Activated T-cell treated with anti-CD3 and anti-CD28 coated beads, Interleukin-2, amount 50 U/mL, for 24 hours (primary cell): Measurements from ENCODE around the gene CLMP.
"Not testable (repeated sequence)": the region's sequence is repeated elsewhere in the genome, so short reads cannot be mapped to it uniquely, and the experiment has no call there.

Experiments
- DNase-seq: peaks from one replicate; pipeline ENCODE4 v3.0.0-alpha.2; 2020
- H3K27ac Mint-ChIP-seq: 2 replicates; pipeline ENCODE4 v1.8.0; 2020; ENCODE audit warnings: mild to moderate bottlenecking, mixed read lengths
- H3K27me3 Mint-ChIP-seq: 2 replicates; pipeline ENCODE4 v1.8.0; 2020; ENCODE audit warnings: mixed read lengths
- H3K36me3 Mint-ChIP-seq: 2 replicates; pipeline ENCODE4 v1.8.0; 2020; ENCODE audit warnings: low read depth, mixed read lengths
- H3K4me1 Mint-ChIP-seq: 2 replicates; pipeline ENCODE4 v1.8.0; 2020; ENCODE audit warnings: low read depth, mixed read lengths
- H3K4me3 Mint-ChIP-seq: 2 replicates; pipeline ENCODE4 v1.8.0; 2020; ENCODE audit warnings: mild to moderate bottlenecking, moderate library complexity, mixed read lengths
- H3K9me3 Mint-ChIP-seq: 2 replicates; pipeline ENCODE4 v1.8.0; 2020; ENCODE audit warnings: mixed read lengths

The CLMP gene

DNA sequence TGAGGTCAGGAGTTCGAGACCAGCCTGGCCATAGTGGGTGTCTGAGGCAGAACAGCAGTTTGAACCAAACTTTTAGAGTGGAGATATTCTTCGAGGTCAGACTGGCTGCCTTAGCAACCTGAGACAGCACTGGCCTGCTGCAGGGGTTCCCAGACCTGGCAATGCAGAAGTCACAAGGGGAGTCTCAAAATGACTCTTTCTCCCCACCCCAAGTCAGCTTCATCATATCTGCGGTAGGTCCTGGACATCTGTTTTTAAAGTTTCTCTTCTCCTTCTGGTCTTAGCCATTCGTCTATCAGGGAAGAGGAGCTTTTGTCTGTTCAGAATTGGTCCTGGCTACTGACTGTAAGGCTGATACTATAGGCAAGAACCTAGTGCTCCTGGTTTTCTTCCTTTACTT is 14.5 kb upstream of the CLMP start:
- Mint-ChIP-seq H3K36me3 (no peaks in the 10 kb centered on the region), H3K4me3 (no peak overlapping the region), H3K9me3 (no peaks in the 10 kb centered on the region), H3K27me3 (peaks cover 45% of the 10 kb centered on the region), H3K4me1 (no peaks in the 10 kb centered on the region), H3K27ac (no peak overlapping the region)
- DNase-seq = no peak

DNA sequence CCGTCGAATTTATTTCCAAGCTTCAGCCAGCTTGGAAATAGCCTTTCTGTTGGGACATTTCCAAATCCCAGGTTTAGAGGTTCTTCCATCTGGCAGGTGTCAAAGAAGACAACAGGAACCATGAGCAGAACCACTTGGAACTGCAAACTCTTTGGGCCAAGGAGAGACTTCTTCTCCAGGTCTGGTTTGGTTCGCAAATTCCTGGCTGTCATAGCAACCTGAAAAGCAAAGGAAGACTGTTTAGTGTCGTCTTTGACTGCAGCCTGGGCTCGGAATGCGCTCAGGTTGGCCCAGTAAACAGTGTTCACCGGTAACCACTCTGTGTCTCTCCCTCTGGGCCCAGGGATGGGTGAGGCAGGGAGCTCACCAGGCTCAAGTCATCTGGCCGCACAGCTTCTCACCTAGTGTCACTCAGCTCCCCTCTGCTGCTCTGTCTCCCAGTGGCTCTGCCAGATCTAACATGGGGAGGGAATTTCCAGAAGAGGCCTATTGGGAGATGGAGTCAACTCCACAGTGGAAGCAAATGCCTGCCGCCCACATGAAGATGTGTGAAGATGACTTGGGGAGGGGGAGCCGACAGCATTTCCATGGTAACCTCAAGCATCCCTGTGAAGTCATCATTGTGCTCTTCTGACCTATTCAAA is 11.9 kb upstream of the CLMP start:
- Mint-ChIP-seq H3K4me1 (no peaks in the 10 kb centered on the region), H3K27me3 (peaks cover 36% of the 10 kb centered on the region), H3K27ac (no peak overlapping the region), H3K4me3 (no peak overlapping the region), H3K36me3 (no peaks in the 10 kb centered on the region), H3K9me3 (no peaks in the 10 kb centered on the region)
- no peak for DNase-seq

DNA sequence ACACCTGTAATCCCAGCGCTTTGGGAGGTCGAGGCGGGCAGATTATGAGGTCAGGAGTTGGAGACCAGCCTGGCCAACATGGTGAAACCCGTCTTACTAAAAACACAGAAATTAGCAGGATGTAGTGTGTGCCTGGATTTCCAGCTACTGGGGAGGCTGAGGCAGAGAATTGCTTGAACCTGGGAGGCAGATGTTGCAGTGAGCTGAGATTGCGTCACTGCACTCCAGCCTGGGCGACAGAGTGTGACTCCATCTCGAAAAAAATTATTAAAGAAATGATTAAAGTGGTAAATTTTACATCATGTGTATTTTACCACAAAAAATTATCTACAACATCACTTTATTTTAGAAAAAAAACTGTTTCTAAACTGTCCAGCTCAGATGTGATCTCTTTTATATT is 11.0 kb upstream of the CLMP start:
- not testable (repeated sequence) for H3K36me3 Mint-ChIP-seq
- H3K27me3 Mint-ChIP-seq = peaks cover 34% of the 10 kb centered on the region

DNA sequence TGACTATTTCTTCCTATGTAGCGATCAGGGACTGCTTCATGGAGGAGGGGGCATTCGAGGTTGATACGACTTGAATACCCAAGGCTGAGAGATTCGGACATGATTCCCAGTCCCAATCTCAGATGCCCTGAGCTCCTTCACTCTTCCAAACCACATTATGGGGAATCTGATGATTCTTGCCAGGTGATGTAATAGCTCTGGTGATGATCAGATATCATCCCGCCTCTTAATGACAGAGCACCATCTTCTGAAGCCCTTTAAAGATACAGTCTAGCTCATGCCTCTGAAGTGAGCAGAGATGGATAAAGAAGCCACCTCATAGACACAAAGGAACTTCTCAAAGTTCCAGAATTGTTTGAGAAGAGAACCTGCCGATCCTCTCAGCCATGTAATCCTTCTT is 8.9 kb upstream of the CLMP start:
- H3K27me3 Mint-ChIP-seq = peaks cover 42% of the 10 kb centered on the region
- no peak for DNase-seq
- no peak overlapping the region for H3K27ac Mint-ChIP-seq
- H3K4me3 Mint-ChIP-seq = no peak overlapping the region
- H3K36me3 Mint-ChIP-seq = no peaks in the 10 kb centered on the region
- H3K4me1 Mint-ChIP-seq = no peaks in the 10 kb centered on the region
- H3K9me3 Mint-ChIP-seq = no peaks in the 10 kb centered on the region

More for the DNA sequence above, 11.0 kb upstream of the CLMP start:
- H3K9me3 Mint-ChIP-seq, DNase-seq, H3K4me1 Mint-ChIP-seq, H3K27ac Mint-ChIP-seq, H3K4me3 Mint-ChIP-seq: not testable (repeated sequence)

DNA sequence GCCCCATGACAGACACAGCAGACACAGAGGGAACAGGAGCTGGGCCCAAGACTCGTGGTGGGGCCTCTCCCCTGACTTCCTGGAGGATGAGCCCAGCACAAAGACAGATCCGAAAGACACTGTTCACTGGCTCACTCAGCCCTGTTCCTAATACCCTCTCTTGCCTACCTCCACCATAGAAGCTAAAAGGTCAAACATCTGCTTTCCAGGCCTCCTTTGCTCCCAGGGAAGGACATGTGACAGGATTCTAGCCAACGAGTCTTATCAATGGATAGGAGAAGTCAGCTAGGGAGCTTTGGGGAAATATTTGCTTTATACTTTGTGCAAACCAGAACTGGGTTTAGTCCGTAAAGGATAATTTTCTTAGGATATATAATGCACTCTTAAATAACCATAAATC is 8.4 kb upstream of the CLMP start:
- Mint-ChIP-seq H3K27me3 (peaks cover 44% of the 10 kb centered on the region), H3K9me3 (no peaks in the 10 kb centered on the region), H3K4me1 (no peaks in the 10 kb centered on the region), H3K27ac (no peak overlapping the region), H3K36me3 (no peaks in the 10 kb centered on the region), H3K4me3 (no peak overlapping the region)
- DNase-seq = no peak

DNA sequence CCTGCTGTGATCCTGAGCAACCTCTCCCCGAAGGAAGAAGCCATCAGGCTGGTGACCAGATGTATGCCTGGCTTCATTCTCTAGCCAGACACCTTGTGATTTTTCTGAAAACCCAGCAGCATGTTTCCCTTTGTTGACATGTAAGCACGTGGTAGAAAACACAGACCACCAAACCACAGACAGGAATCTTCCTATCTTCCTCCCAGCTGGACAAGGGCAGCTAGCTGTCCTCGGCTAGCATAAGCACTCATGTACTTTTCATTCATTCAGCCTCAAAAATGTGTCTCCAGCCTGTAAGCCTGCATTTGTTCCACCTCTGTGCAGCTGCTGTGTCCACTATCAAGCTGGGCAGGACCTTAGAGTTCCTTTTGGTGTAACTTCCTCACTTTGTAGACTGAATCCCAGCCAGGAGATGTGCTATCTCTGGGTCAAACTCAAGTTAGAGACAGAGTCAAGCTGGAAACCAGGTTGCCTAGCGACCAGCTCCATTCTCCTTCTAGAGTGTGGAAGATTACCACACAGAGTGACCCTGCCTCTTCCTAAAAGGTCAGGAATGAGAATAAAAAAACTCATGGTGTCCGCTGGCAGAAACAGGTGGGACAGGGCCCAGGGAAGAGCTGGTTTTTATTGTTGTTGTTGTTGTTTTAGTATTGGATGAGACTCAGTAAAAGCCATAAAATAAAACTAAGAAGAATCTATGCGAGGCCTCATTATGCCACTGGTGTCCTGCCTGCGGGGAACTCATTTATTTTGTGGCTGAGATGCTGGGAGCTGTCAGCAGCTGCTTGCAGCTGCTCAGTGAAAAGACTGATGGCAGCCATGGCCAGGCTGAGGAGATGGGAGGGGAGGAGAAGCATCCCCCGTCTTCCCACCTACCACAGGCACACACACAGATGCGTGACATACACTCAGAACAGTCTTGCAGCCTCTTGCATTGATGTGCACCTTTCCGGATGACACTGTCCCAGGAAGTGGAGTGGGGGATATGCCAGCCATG is 7.4 kb upstream of the CLMP start:
- H3K4me3 Mint-ChIP-seq = no peak overlapping the region
- H3K9me3 Mint-ChIP-seq = no peaks in the 10 kb centered on the region
- peaks cover 6% of the 10 kb centered on the region for H3K4me1 Mint-ChIP-seq
- H3K36me3 Mint-ChIP-seq = no peaks in the 10 kb centered on the region
- H3K27me3 Mint-ChIP-seq = peaks cover 50% of the 10 kb centered on the region
- H3K27ac Mint-ChIP-seq = no peak overlapping the region
- no peak for DNase-seq

DNA sequence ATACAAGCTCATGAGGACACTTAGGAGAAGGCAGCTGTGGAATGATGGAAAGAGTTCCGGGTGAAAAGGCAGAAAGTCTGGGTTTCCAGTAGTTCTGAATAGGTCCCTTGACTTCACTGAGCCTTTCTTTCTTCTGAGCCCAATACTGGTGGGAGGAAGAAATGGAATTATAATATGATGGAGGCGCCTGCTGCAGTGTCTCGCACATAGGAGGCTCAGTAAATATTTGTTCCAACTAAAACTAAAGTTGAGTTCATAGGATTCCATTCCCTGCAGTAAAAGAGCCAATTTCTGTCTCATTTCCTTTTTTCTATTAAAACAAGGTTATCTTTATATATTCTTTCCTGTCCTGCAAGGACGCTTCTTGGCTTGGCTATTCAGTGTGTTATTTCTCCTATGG is 5.2 kb upstream of the CLMP start:
- Mint-ChIP-seq H3K36me3 (no peaks in the 10 kb centered on the region), H3K27me3 (peaks cover 57% of the 10 kb centered on the region), H3K9me3 (no peaks in the 10 kb centered on the region), H3K27ac (no peak overlapping the region), H3K4me3 (no peak overlapping the region), H3K4me1 (peaks cover 12% of the 10 kb centered on the region)
- no peak for DNase-seq

DNA sequence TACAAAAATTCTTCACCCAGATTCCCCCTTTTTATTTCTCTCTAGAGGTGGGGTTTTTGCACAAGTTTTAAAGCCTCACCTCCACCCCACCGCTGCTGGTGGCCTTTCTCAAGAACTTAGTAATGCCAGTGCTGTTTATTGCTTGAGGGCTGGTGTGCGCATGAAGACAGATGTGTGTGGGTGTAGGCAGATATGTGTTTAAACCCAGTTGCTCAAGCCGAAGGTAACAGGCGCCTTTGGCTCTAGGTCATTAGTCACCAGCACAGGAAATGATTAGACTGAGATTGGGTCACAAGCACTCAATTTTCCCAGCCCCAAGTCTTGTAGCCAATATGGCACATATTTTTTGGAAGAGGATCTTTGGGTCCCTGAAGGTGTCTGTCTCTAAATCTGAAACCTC is 2.7 kb upstream of the CLMP start:
- peaks cover 17% of the 10 kb centered on the region for H3K4me1 Mint-ChIP-seq
- H3K36me3 Mint-ChIP-seq = no peaks in the 10 kb centered on the region
- no peaks in the 10 kb centered on the region for H3K9me3 Mint-ChIP-seq
- no peak for DNase-seq
- H3K27ac Mint-ChIP-seq = no peak overlapping the region
- H3K4me3 Mint-ChIP-seq = no peak overlapping the region
- peaks cover 76% of the 10 kb centered on the region for H3K27me3 Mint-ChIP-seq

DNA sequence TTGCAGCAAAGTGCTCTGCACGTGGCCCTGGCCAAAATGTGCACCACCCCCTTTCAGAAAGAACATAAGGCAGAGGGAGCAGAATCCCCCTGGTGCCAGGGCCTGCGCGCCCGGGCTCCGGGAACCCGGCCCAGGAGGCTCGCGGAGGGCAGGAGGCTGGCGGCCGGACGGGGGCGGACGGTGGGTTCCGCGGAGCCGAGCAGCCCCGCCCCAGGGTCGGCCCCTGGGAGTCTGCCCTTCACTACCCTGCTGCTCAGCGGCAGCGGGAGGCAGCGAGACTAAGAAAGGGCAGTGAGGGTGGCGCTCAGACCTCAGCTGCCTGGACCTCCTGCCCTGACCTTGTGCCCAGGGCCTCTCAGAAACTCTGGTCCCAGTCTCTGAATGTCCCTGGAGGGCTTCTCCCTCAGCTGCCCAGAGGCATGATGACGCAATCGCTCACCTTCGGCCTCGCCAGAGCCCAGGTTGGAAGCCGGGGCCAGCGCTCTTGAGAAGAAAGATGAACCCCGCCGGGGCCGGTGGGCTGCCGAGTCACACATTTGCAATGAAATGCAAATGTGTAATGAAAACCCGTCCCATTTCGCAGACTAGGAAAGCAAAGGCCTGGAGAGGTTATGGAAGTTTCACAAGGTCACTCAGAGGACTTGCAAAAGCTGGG is 1.1 kb upstream of the CLMP start:
- DNase-seq = peak; percentile 40
- H3K27me3 Mint-ChIP-seq = peaks cover 78% of the 10 kb centered on the region
- H3K27ac Mint-ChIP-seq = no peak overlapping the region
- no peaks in the 10 kb centered on the region for H3K9me3 Mint-ChIP-seq
- H3K4me1 Mint-ChIP-seq = peaks cover 27% of the 10 kb centered on the region
- H3K36me3 Mint-ChIP-seq = no peaks in the 10 kb centered on the region
- H3K4me3 Mint-ChIP-seq = peak overlapping the region; percentile 60

DNA sequence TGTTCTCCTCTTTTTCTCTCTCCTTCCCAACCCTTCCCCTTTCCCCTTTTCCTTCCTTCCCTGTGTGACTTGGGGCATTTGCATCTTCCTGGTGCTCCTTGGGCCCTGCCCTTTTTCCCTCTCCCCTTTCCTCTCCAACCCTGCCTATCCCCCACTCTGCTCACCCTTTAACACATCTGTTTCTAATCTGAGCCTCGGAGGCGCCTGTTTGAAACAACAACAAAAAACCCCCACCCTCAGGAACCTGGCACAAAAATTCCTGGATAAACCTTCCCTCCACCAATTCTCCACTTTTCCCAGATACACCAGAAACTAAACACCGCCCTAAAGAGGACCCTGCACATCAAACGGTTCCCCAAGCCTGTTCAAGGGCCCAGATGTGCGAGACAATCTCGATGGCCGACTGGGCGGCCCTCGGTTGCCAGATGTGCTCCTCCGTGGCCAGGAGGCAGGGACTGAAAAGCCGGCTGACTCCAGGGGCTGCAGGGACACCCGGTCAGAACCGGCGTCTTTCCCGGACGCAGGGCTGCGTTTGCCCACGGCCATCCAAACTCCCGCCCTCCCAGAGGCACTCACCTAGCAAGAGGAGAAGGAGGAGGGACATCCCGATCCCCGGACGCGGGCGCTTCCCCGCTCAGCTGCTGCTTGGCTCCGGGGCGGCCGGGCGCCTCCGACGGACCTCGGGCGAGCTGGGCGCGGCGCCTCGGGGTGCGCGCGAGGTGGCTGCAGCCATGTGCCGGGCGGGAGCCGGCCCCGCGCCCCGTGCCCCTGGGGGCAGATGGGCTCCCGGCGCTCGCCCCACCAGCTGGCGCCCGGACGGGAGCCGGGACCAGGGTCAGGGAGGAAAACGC is 486 bp downstream of the CLMP start:
- no peaks in the 10 kb centered on the region for H3K36me3 Mint-ChIP-seq
- peaks cover 27% of the 10 kb centered on the region for H3K4me1 Mint-ChIP-seq
- no peaks in the 10 kb centered on the region for H3K9me3 Mint-ChIP-seq
- H3K4me3 Mint-ChIP-seq = peak overlapping the region; percentile 23
- H3K27me3 Mint-ChIP-seq = peaks cover 76% of the 10 kb centered on the region
- peak; percentile 32 for DNase-seq
- no peak overlapping the region for H3K27ac Mint-ChIP-seq

DNA sequence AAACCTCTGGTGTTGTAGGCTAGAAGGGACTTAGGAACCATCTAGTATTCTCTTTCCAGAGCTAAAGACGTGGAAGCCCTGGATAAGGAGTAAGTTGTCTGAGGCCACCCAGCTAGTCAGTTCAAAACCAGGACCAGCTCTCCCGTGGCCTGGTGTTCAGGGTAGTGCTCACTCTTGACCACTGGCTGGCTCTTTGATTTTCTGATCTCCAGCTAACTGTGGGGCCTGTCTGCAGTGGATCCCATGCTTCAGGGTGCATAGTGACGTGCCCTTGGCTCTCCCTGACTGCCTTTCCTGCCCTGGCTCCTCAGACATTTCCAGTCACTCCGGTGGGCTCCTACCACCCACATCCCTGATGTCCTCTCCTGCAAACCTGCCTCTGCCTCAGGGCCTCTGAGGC is 1.3 kb downstream of the CLMP start:
- H3K27ac Mint-ChIP-seq = no peak overlapping the region
- no peaks in the 10 kb centered on the region for H3K9me3 Mint-ChIP-seq
- no peak overlapping the region for H3K4me3 Mint-ChIP-seq
- DNase-seq = no peak
- no peaks in the 10 kb centered on the region for H3K36me3 Mint-ChIP-seq
- peaks cover 27% of the 10 kb centered on the region for H3K4me1 Mint-ChIP-seq
- peaks cover 73% of the 10 kb centered on the region for H3K27me3 Mint-ChIP-seq

DNA sequence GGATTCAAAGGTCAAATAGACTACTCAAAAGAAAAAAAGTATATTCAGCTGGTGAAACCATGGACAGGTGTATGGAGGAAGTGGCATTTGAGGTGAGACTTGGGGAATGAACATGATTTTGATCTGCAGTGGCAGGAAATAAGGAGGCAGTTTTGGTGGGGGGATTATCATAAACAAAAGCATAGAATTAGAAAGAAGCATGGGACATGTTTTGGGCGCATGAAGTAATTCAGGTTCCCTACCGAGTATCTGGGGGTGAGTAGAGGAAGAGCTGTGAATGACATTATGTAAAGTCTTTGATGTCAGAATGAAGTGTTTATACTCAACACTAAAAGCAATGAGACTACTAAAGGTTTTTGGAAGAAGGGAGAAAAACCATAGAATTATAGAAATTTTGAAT is 3.1 kb downstream of the CLMP start:
- H3K9me3 Mint-ChIP-seq = no peaks in the 10 kb centered on the region
- H3K27me3 Mint-ChIP-seq = peaks cover 74% of the 10 kb centered on the region
- H3K4me3 Mint-ChIP-seq = no peak overlapping the region
- H3K4me1 Mint-ChIP-seq = peaks cover 23% of the 10 kb centered on the region
- no peaks in the 10 kb centered on the region for H3K36me3 Mint-ChIP-seq
- no peak overlapping the region for H3K27ac Mint-ChIP-seq
- DNase-seq = no peak

DNA sequence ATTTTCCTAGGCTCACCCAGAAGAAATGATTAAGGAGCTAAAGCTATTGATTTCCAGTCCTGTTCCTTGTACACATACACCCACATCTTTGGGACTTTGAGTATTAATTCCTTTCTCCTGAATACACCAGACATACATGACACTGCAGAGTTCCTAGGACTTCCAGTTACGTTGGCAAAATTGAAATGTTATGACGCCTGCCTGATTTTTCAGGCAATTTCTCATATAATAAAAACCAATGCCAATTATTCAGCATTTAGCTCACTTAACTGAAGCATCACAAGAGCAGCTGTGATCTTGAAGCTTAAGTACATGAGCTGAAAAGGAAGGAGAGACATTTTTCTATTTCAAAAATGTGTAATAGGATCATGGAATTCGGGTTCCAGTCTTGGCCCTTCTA is 4.5 kb downstream of the CLMP start:
- no peak overlapping the region for H3K4me3 Mint-ChIP-seq
- peaks cover 19% of the 10 kb centered on the region for H3K4me1 Mint-ChIP-seq
- no peak for DNase-seq
- H3K36me3 Mint-ChIP-seq = no peaks in the 10 kb centered on the region
- H3K27ac Mint-ChIP-seq = no peak overlapping the region
- H3K27me3 Mint-ChIP-seq = peaks cover 73% of the 10 kb centered on the region
- H3K9me3 Mint-ChIP-seq = no peaks in the 10 kb centered on the region

DNA sequence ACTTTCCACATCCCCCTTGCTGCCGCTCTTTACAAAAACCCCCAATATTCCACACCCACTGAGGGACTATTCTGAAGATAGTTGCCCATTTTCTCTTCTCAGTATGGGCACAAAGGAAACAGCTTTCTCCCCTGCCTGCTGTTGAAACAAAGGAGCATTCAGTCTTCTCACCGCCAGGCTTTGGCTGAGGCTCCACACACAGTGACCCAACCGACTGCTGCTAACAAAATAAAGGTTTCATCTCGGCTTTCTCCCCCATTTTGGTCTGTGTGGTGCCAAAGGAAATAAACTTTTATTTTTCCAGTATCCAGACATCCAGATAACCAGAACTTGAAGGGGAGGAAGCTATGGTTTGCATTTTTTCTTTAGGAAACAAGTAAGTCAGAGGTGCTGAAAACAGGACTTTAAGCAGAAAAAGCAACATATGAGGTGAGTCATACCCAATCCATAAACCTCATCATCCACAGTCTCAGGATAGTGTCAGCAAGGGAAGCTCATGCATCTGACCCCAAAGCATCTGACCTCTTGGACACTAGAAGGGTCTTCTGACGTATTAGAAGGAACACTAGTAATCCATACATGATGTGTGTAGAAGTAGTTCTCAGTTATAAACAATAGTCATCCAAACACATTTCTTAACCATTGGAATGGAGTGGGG is 6.4 kb downstream of the CLMP start:
- no peak overlapping the region for H3K4me3 Mint-ChIP-seq

More for the DNA sequence above, 6.4 kb downstream of the CLMP start:
- no peak overlapping the region for H3K27ac Mint-ChIP-seq
- H3K4me1 Mint-ChIP-seq = peaks cover 15% of the 10 kb centered on the region
- DNase-seq = no peak
- no peaks in the 10 kb centered on the region for H3K36me3 Mint-ChIP-seq
- H3K9me3 Mint-ChIP-seq = no peaks in the 10 kb centered on the region
- peaks cover 71% of the 10 kb centered on the region for H3K27me3 Mint-ChIP-seq
